Measurements from ENCODE around the gene CA12. TPM values are rescaled to one million over a fixed set of nuclear protein-coding genes. Genes with fewer than 3 reads are reported as not detected.

The CA12 gene
- total RNA-seq, 1 experiment from 2014 or later = 2.8 TPM

GRCh38 chr15:63301088-63301487 lies 80.6 kb downstream of the CA12 start (continued):
- TF ChIP-seq CTCF (IDR thresholded peaks at IDR 0.05) (no peak), SP1 (CRISPR knock-in tag; conservative IDR thresholded peaks at IDR 0.05) (no peak), IRF2 (CRISPR knock-in tag; IDR thresholded peaks at IDR 0.05; ENCODE audit: borderline replicate concordance, low read depth) (no peak), PREB (CRISPR knock-in tag; IDR thresholded peaks at IDR 0.05; ENCODE audit: borderline replicate concordance) (no peak), RELA (CRISPR knock-in tag; IDR thresholded peaks at IDR 0.05; ENCODE audit: borderline replicate concordance) (no peak), GABPB1 (CRISPR knock-in tag; IDR thresholded peaks at IDR 0.05) (no peak)

DNA sequence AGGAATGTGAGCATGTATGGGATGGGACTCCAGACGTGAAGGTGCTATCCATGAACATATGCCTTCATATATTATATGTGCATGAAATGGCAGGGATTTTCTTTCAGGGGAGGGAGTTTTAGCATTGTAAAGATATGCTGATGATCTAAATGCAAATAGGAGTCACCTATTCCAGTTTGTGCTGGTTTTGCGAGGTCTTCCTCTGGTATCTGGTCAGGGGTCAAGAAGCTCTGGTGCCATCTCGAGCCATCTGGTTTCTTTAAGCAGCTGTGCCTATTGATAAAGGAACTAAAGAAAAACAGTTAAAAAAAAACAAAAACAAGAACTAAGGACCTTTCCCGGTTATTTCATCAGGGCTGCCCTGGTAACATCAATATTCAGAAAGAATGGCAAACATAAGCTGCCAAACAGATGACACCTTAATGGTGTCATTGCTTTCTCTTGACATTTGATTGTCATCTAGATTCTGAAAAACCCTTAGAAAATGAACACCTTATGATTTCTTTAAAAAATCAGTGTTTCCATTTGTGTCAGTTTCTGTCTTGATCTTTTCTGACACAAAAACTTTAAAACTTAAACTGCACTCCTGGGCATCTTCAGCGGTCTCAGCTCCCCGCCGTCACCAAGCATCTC lies 81.6 kb downstream of the CA12 start:
- ChIA-PET POLR2A (no interaction called here), CTCF (interaction anchor here (0.6 to 1.2 kb wide), 2 partner anchors 102 to 682 kb away, joined by 3 read pairs; no protein-coding TSS in a partner anchor)
- no peak overlapping the region for H3K4me3 Mint-ChIP-seq
- TF ChIP-seq NR2C2 (CRISPR knock-in tag; IDR thresholded peaks at IDR 0.05) = no peak
- no peak for TF ChIP-seq ATF1 (CRISPR knock-in tag; IDR thresholded peaks at IDR 0.05)
- no peak for TF ChIP-seq TP53 (CRISPR knock-in tag; IDR thresholded peaks at IDR 0.05)
- no peak for TF ChIP-seq HMGA2 (CRISPR knock-in tag; IDR thresholded peaks at IDR 0.05)
- TF ChIP-seq KAT7 (CRISPR knock-in tag; IDR thresholded peaks at IDR 0.05; ENCODE audit: borderline replicate concordance) = no peak
- no peak for TF ChIP-seq NFATC4 (CRISPR knock-in tag; IDR thresholded peaks at IDR 0.05)
- TF ChIP-seq ZNF232 (CRISPR knock-in tag; IDR thresholded peaks at IDR 0.05) = no peak
- TF ChIP-seq ETV6 (CRISPR knock-in tag; IDR thresholded peaks at IDR 0.05) = no peak
- TF ChIP-seq CREM (CRISPR knock-in tag; IDR thresholded peaks at IDR 0.05) = no peak
- no peak for TF ChIP-seq IRF2 (CRISPR knock-in tag; IDR thresholded peaks at IDR 0.05; ENCODE audit: borderline replicate concordance, low read depth)
- no peak for TF ChIP-seq GTF2I (CRISPR knock-in tag; conservative IDR thresholded peaks at IDR 0.05)
- peaks cover 14% of the 10 kb centered on the region for H3K4me1 Mint-ChIP-seq
- DNase-seq (ENCODE audit: low spot score) (no peak), ATAC-seq (no peak)
- peaks cover 16% of the 10 kb centered on the region for H3K36me3 Mint-ChIP-seq
- no peaks in the 10 kb centered on the region for H3K27me3 Mint-ChIP-seq (ENCODE audit: low read depth)
- H3K27ac Mint-ChIP-seq = peak overlapping the region; percentile 62; the same call in 1 of the 2 replicates
- no peaks in the 10 kb centered on the region for H3K9me3 Mint-ChIP-seq

- ATAC-seq = no peak
- ChIA-PET POLR2A (no interaction called here), CTCF (interaction anchor here (0.7 kb wide), 1 partner anchor 206 kb away, joined by 3 read pairs; no protein-coding TSS in a partner anchor)
- H3K9me3 Mint-ChIP-seq = no peaks in the 10 kb centered on the region
- DNase-seq (ENCODE audit: low spot score) = no peak
- peak overlapping the region; percentile 42; the same call in 1 of the 2 replicates for H3K27ac Mint-ChIP-seq
- no peak for TF ChIP-seq PRRX2 (CRISPR knock-in tag; IDR thresholded peaks at IDR 0.05)
- TF ChIP-seq GABPB1 (CRISPR knock-in tag; IDR thresholded peaks at IDR 0.05) = no peak
- no peak for TF ChIP-seq FOXP1 (CRISPR knock-in tag; IDR thresholded peaks at IDR 0.05; ENCODE audit: borderline replicate concordance)
- TF ChIP-seq IRF2 (CRISPR knock-in tag; IDR thresholded peaks at IDR 0.05; ENCODE audit: borderline replicate concordance, low read depth) = no peak
- TF ChIP-seq, protein P1, sequence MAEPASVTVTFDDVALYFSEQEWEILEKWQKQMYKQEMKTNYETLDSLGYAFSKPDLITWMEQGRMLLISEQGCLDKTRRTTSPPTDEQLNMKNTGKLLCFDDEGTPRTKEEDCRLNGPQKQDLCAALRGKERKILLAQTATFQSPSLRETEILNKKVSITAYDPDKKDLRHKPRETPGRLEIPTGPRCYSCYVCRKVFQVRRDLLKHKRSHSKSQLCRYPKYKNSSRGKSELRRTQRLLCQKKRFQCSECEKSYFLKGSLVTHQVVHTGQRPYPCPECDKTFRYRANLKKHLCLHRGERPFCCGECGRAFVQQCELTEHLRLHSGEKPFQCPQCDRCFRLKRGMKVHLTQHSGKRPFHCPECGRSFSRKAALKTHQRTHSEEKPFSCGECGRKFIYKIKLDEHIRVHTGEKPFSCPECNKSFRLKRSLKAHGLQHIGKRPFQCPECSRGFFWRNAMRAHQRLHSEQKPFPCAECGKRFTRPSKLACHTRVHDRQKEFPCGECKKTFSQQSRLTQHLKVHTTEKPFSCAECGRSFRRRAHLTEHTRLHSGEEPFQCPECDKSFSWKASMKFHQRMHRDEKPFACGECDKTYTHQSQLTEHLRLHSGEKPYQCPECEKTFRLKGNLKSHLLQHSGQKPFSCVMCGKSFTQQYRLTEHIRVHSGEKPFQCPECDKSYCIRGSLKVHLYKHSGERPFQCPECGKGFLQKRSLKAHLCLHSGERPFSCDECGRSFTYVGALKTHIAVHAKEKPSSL (CRISPR knock-in tag; conservative IDR thresholded peaks at IDR 0.05) = no peak
- no peak for TF ChIP-seq ZNF232 (CRISPR knock-in tag; IDR thresholded peaks at IDR 0.05)
- TF ChIP-seq TP53 (CRISPR knock-in tag; IDR thresholded peaks at IDR 0.05) = no peak
- no peak for TF ChIP-seq FOXK1 (CRISPR knock-in tag; IDR thresholded peaks at IDR 0.05)
- no peak for TF ChIP-seq EMX1 (CRISPR knock-in tag; IDR thresholded peaks at IDR 0.05)
- TF ChIP-seq, protein P2, sequence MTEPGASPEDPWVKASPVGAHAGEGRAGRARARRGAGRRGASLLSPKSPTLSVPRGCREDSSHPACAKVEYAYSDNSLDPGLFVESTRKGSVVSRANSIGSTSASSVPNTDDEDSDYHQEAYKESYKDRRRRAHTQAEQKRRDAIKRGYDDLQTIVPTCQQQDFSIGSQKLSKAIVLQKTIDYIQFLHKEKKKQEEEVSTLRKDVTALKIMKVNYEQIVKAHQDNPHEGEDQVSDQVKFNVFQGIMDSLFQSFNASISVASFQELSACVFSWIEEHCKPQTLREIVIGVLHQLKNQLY (CRISPR knock-in tag; IDR thresholded peaks at IDR 0.05) = no peak
- TF ChIP-seq MXD4 (CRISPR knock-in tag; IDR thresholded peaks at IDR 0.05; ENCODE audit: borderline replicate concordance) = no peak
- TF ChIP-seq TEAD4 (CRISPR knock-in tag; IDR thresholded peaks at IDR 0.05) = no peak
- H3K36me3 Mint-ChIP-seq = peaks cover 14% of the 10 kb centered on the region
- no peak overlapping the region for H3K4me3 Mint-ChIP-seq
- H3K4me1 Mint-ChIP-seq = peaks cover 16% of the 10 kb centered on the region
- H3K27me3 Mint-ChIP-seq (ENCODE audit: low read depth) = no peaks in the 10 kb centered on the region
Measured at GRCh38 chr15:63296195-63296594, 85.5 kb downstream of the CA12 start.
